Measurements from ENCODE around the gene SS18L1. TPM values are rescaled to one million over a fixed set of nuclear protein-coding genes. Genes with fewer than 3 reads are reported as not detected.

SS18L1 gene, protein sequence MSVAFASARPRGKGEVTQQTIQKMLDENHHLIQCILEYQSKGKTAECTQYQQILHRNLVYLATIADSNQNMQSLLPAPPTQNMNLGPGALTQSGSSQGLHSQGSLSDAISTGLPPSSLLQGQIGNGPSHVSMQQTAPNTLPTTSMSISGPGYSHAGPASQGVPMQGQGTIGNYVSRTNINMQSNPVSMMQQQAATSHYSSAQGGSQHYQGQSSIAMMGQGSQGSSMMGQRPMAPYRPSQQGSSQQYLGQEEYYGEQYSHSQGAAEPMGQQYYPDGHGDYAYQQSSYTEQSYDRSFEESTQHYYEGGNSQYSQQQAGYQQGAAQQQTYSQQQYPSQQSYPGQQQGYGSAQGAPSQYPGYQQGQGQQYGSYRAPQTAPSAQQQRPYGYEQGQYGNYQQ
- 7.5 and 7.8 TPM in 2 replicates for total RNA-seq

GRCh38 chr20:62143081-62143956, at the start of gene SS18L1, which contains the start of gene PSMA7:
Gene SS18L1 (plus strand): TSS chr20:62143769. CDS start chr20:62143821, 52 bp downstream.
Gene PSMA7 (minus strand): TSS chr20:62143394. CDS start chr20:62143303, 91 bp downstream.

GRCh38 chr20:62121776-62122653, 21.6 kb upstream of the SS18L1 start, which contains the start of gene LSM14B:
Gene LSM14B (plus strand): TSS chr20:62122475. CDS start chr20:62122667, 192 bp downstream.

DNA sequence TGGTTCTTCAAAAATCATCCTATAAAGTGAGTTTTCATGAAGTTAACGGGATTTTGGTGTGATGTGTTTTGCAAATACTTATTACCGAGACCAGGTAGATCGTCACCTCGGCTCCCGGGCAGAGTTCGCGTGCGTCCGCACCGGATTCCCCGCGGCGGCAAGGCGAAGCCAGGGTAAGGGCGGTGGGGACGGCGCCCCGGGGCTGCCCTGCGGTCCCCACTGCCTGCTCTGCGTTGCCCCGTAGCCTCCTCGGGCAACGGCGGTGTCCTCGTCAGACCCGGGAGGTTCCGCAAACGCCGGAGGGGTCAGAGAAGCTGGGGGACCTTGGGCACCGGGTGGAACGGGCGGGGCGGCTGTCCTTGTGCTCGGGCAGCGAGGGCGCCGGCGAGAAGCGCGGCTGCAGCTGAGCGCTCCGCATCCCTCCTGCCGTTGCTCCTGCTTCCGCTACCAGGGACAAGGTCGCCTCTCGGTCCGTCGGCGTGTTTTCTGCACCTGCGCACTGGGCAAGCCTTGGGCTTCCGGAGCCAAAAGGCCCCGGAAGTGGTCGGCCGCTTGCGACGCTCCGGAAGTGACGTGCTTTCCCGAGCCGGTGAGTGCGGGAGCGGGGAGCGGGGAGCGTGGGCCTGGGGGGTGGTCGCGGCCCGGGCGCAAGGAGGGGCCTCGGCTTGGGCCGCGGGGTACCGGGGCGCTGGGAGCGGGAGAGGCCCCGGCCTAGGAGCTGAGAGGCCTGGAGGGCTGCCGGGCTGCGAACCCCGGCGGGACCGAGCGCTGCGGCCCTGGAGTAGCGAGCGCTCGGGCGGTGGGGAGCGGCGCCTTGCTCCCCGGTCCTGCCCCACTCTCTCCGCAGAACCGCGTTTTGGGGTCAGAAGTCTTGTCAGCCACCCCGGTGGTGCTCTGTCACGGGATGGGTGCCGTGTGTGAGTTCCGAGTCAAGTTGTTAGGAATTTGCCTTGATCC, 39.2 kb downstream of the SS18L1 start, which contains the start of gene MTG2:
Gene MTG2 (plus strand): TSS at position 560 of the 957 bp plus-strand sequence. CDS start 10,393 bp downstream, outside the sequence.

DNA sequence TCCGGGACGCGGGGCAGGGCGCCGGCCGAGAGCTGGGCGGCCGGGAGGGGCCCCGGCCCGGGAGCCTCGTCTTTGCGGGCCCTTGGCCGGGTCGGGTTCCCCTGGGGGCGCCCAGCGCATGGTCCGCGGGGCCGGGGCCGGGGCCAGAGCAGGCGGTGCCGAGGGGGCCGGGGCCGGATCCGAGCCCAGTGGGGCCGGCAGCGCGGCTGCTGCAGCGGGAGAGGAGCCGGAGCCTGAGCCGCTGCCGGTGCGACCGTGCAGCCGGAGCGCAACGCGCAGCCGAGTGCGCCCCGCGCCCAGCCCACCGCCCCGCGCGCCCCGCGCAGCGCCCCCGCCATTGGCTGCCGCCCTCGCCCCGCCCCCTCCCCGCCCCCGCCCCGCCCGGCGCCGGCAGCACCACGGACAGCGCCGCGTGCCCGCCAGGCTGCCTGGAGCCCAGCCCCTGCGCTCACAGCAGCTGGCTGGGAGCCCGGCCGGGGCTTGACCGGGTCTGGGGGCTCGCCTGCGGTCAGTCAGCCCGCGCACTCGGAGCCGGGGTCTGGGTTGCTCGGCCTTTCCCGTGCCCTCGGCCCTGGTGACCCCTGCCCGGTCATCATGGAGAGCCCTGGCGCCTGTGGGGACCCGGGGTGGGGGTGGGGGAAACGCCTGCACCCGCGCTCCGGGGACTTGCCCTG, 76.6 kb downstream of the SS18L1 start, which contains the start of gene HRH3:
Gene HRH3 (minus strand): TSS at position 287 of the 674 bp plus-strand sequence. CDS start 308 bp downstream, outside the sequence.

Other genes with a start within 250 kb of the SS18L1 start
- gene TAF4, start 77.9 kb upstream of the SS18L1 start, total RNA-seq = 2.9 and 3.1 TPM in 2 replicates
- gene LSM14B, start 21.3 kb upstream of the SS18L1 start, total RNA-seq = 32.6 and 34.2 TPM in 2 replicates
- 364 and 414 TPM in 2 replicates for gene PSMA7, start 375 bp upstream of the SS18L1 start, total RNA-seq
- gene MTG2, start 39.3 kb downstream of the SS18L1 start, total RNA-seq = 16.4 and 19.3 TPM in 2 replicates
- gene HRH3, start 76.5 kb downstream of the SS18L1 start, total RNA-seq = not detected in 2 replicates
- gene OSBPL2, start 94.8 kb downstream of the SS18L1 start, total RNA-seq = 29.6 and 29.8 TPM in 2 replicates
- 81.4 and 101 TPM in 2 replicates for gene ADRM1, start 159.2 kb downstream of the SS18L1 start, total RNA-seq
- gene LAMA5, start 223.5 kb downstream of the SS18L1 start, total RNA-seq = 112 and 157 TPM in 2 replicates
- gene RPS21, start 243.3 kb downstream of the SS18L1 start, total RNA-seq = 674 and 1,016 TPM in 2 replicates

All from aortic smooth muscle cell (primary cell).